HS-5 (cell line): ENCODE results near the gene SIK3.
"Not testable (repeated sequence)": the region's sequence is repeated elsewhere in the genome, so short reads cannot be mapped to it uniquely, and the experiment has no call there.

Experiments used
- DNase-seq: peaks from one replicate; pipeline ENCODE4 v3.0.0-alpha.2; 2012; ENCODE audit warnings: low read depth

SIK3 gene

GRCh38 chr11:116838321-116839084 is 259.7 kb downstream of the SIK3 start:
- DNase-seq, result no peak

GRCh38 chr11:116837231-116838091 is 260.8 kb downstream of the SIK3 start, which contains the start of gene APOA1:
TSS of gene APOA1 (minus strand) at chr11:116837622. CDS start at chr11:116837387, 235 bp downstream.
- no peak for DNase-seq

GRCh38 chr11:116836632-116836991 is 261.6 kb downstream of the SIK3 start:
- no peak for DNase-seq

GRCh38 chr11:116835791-116836631 is 262.2 kb downstream of the SIK3 start:
- peak; percentile 62 for DNase-seq

- DNase-seq, result no peak
Measured at GRCh38 chr11:116835042-116835772, 263.0 kb downstream of the SIK3 start.

- DNase-seq, result not testable (repeated sequence)
Measured at GRCh38 chr11:116834535-116835041, 263.6 kb downstream of the SIK3 start.

DNA sequence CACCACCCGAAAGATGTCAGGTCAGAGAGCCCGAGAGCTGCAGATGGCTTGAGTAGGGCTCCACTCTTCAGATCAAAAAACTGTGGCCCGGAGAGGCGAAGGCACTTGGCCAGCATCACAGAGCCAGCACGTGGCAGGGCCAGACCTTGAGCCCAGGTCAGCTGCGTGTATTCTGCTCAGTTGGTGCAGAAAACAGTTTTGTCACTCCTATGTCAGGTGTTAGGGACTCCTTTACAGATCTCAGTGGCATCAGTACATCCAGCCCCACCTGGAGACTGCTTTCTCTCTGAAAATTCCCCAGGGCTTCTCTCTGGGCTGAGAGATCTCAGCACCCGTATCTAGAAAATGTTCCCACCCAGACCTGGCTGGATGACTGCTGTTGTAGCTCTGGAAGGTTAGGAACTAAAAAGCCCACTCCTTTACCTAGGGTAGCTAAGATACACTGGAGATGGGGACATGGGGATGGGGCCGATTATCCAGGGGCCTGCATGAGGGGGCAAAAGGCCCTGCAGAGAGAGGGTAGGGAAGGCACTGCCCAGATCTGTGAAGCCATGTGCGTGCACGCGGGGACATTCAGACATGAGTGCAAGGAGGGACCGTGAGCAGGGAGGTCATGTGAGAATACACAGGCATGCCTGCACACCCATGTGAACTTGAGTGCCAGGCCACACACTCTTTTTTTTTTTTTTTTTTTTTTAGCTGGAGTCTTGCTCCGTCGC is 264.3 kb downstream of the SIK3 start:
- DNase-seq, result no peak

GRCh38 chr11:116833491-116833815 is 264.8 kb downstream of the SIK3 start:
- DNase-seq, result no peak

- DNase-seq, result no peak
Measured at GRCh38 chr11:116832350-116833290, 265.6 kb downstream of the SIK3 start.

DNA sequence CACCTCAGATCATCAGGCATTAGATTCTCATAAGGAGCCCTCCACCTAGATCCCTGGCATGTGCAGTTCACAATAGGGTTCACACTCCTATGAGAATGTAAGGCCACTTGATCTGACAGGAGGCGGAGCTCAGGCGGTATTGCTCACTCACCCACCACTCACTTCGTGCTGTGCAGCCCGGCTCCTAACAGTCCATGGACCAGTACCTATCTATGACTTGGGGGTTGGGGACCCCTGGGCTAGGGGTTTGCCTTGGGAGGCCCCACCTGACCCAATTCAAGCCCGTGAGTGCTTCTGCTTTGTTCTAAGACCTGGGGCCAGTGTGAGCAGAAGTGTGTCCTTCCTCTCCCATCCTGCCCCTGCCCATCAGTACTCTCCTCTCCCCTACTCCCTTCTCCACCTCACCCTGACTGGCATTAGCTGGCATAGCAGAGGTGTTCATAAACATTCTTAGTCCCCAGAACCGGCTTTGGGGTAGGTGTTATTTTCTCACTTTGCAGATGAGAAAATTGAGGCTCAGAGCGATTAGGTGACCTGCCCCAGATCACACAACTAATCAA is 266.4 kb downstream of the SIK3 start:
- no peak for DNase-seq

- DNase-seq, result no peak
Measured at GRCh38 chr11:116830184-116830912, 267.9 kb downstream of the SIK3 start.

DNA sequence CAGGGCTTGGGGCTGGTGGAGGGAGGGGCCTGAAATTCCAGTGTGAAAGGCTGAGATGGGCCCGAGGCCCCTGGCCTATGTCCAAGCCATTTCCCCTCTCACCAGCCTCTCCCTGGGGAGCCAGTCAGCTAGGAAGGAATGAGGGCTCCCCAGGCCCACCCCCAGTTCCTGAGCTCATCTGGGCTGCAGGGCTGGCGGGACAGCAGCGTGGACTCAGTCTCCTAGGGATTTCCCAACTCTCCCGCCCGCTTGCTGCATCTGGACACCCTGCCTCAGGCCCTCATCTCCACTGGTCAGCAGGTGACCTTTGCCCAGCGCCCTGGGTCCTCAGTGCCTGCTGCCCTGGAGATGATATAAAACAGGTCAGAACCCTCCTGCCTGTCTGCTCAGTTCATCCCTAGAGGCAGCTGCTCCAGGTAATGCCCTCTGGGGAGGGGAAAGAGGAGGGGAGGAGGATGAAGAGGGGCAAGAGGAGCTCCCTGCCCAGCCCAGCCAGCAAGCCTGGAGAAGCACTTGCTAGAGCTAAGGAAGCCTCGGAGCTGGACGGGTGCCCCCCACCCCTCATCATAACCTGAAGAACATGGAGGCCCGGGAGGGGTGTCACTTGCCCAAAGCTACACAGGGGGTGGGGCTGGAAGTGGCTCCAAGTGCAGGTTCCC is 268.6 kb downstream of the SIK3 start, which contains the start of gene APOC3:
APOC3 (plus strand) TSS at position 383 of the 659 bp plus-strand sequence. CDS start 676 bp downstream, outside the sequence.
- DNase-seq, result no peak

DNA sequence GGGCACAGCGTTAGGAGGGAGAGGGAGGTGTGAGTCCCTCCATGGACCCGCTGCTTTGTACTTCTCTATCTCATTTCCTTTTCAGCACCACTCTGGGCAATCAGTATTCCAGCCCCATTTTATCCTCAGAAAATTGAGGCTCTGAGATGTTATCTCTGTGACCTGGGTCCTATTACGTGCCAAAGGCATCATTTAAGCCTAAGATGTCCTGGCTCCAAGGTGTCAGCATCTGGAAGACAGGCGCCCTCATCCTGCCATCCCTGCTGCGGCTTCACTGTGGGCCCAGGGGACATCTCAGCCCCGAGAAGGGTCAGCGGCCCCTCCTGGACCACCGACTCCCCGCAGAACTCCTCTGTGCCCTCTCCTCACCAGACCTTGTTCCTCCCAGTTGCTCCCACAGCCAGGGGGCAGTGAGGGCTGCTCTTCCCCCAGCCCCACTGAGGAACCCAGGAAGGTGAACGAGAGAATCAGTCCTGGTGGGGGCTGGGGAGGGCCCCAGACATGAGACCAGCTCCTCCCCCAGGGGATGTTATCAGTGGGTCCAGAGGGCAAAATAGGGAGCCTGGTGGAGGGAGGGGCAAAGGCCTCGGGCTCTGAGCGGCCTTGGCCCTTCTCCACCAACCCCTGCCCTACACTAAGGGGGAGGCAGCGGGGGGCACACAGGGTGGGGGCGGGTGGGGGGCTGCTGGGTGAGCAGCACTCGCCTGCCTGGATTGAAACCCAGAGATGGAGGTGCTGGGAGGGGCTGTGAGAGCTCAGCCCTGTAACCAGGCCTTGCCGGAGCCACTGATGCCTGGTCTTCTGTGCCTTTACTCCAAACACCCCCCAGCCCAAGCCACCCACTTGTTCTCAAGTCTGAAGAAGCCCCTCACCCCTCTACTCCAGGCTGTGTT is 269.4 kb downstream of the SIK3 start:
- no peak for DNase-seq

GRCh38 chr11:116827461-116827860 is 270.8 kb downstream of the SIK3 start:
- no peak for DNase-seq

GRCh38 chr11:116826751-116827431 is 271.3 kb downstream of the SIK3 start:
- no peak for DNase-seq
